ENCODE results near the gene IGFBP5. TPM values are rescaled to one million over a fixed set of nuclear protein-coding genes. Genes with fewer than 3 reads are reported as not detected.

Gene IGFBP5
- total RNA-seq, 1 experiment from 2014 or later: 0.20 TPM

DNA sequence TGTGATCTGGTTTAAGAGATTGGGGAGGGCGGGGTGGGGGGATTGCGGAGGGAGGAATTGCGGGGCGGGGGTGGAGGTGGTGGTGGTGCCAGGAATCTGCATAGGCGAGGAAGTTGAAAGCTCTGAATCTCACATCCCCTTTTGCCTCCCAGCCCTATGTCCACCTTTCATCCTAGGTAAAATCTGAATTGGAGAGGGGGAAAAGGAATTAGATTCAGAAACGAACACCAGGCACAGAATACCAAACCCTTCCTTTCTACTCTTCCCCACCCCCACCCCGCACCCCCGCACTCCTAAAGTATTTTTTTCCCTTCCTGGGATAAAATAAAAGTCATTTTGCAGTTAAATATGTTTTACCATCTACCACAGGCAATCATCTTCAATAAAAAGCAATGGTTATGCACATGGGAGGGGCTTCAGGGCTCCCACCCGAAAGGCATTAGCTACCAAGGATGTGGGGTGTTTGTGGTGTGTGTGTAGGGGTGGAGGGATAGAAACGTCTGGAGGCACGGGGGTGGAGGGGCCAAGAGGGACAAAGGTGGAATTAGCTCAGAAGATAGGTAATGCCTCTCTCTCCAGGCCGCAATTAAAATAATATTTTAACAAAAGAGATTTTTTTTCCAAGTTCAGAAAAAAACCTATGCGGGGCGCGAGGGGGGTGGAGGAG lies 1.8 kb downstream of the IGFBP5 start:
- Histone ChIP-seq H3K4me1 (no peaks in the 10 kb centered on the region), H3K4me3 (ENCODE audit: low read depth, low read length) (no peak overlapping the region), H3K9me3 (no peaks in the 10 kb centered on the region), H3K36me3 (ENCODE audit: control insufficient read depth, insufficient read depth, low read length) (no peaks in the 10 kb centered on the region), H3K27me3 (replicated peaks; ENCODE audit: control insufficient read depth, insufficient read depth, low read length) (no peaks in the 10 kb centered on the region; the same call in 1 of the 2 replicates)
- POLR2A ChIA-PET: no interaction called here
- peak overlapping the region; percentile 79 for H3K4me3 Mint-ChIP-seq (ENCODE audit: unreplicated experiment)
- CTCF ChIA-PET: interaction anchor here (0.5 to 1.3 kb wide), 6 partner anchors 9 to 481 kb away, joined by 3 to 6 read pairs (median 3); no protein-coding TSS in a partner anchor
- no peaks in the 10 kb centered on the region for H3K36me3 Mint-ChIP-seq (ENCODE audit: insufficient read depth, unreplicated experiment)
- intact Hi-C loops (cut with micrococcal nuclease; ENCODE audit: unreplicated experiment): loop anchor here (10.0 kb wide), 1 partner anchor 361 kb away; no protein-coding TSS in a partner anchor
- H3K27me3 Mint-ChIP-seq (ENCODE audit: insufficient read depth, unreplicated experiment): peaks cover 32% of the 10 kb centered on the region
- DNase-seq: no peak
- peaks cover 27% of the 10 kb centered on the region for H3K4me1 Mint-ChIP-seq (ENCODE audit: low read depth, unreplicated experiment)
- no peak for TF ChIP-seq CTCF (IDR thresholded peaks at IDR 0.05; ENCODE audit: insufficient read depth in 1 of 2, low read depth in 1 of 2, low read length in 1 of 2, severe bottlenecking in 1 of 2, unreplicated experiment in 1 of 2)
- H3K27ac Mint-ChIP-seq (ENCODE audit: unreplicated experiment): no peak overlapping the region
- H3K9me3 Mint-ChIP-seq (ENCODE audit: unreplicated experiment): no peaks in the 10 kb centered on the region
- no TSS peak for BruUV-seq (replicated peaks)

DNA sequence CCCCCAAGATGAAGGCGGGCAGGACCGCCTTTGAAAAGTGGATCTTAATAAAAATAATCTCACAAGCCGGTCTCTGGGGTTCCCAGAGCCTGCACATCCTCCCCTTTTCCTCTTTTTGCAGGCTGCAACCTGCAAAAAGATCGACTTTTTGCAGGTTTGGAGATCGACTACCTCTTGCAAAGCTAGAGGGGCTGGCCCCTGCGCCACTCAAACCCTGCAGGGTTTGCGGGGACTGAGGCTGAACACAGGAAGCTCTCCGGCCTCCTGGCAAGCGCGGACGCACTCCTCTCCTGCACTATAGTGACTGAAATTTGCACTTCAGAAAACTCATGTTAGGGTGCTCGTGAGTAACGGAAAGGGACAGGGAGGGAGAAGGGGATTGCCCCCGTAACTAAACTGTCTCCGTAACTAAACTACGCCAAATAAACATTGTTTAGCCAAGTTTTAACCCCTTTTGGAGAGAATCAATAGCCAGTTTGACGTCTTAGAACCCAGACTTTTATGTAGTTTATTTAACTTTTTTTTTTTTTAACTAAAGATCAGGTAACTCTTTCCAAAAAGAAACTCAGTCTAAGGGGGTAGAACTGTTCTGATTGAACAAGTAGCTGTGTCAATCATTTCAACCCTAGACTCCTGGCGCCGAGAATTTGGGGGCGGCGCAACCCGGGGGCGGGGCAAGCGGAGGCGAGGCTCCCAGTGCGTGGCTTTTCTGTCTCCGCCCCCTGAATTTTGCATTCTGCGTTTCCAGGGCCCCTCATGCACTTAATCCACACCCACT lies 2.5 kb downstream of the IGFBP5 start:
- BruUV-seq (replicated peaks): no TSS peak
- TF ChIP-seq CTCF (IDR thresholded peaks at IDR 0.05; ENCODE audit: insufficient read depth in 1 of 2, low read depth in 1 of 2, low read length in 1 of 2, severe bottlenecking in 1 of 2, unreplicated experiment in 1 of 2): no peak
- H3K27me3 ChIP-seq (replicated peaks; ENCODE audit: control insufficient read depth, insufficient read depth, low read length): no peaks in the 10 kb centered on the region; the same call in 1 of the 2 replicates
- Mint-ChIP-seq H3K27ac (ENCODE audit: unreplicated experiment) (no peak overlapping the region), H3K27me3 (ENCODE audit: insufficient read depth, unreplicated experiment) (peaks cover 32% of the 10 kb centered on the region), H3K4me1 (ENCODE audit: low read depth, unreplicated experiment) (peaks cover 27% of the 10 kb centered on the region), H3K9me3 (ENCODE audit: unreplicated experiment) (no peaks in the 10 kb centered on the region), H3K4me3 (ENCODE audit: unreplicated experiment) (peak overlapping the region; percentile 79), H3K36me3 (ENCODE audit: insufficient read depth, unreplicated experiment) (no peaks in the 10 kb centered on the region)
- peak overlapping the region; percentile 16; the same call in 1 of the 2 replicates for H3K4me3 ChIP-seq (ENCODE audit: low read depth, low read length)
- H3K9me3 ChIP-seq: no peaks in the 10 kb centered on the region
- CTCF ChIA-PET: interaction anchor here (0.7 to 1.3 kb wide), 2 partner anchors 9 to 114 kb away, joined by 3 to 6 read pairs; no protein-coding TSS in a partner anchor
- peak in 1 of 2 experiments; percentile 56 for DNase-seq
- H3K4me1 ChIP-seq: no peaks in the 10 kb centered on the region
- POLR2A ChIA-PET: no interaction called here
- no peaks in the 10 kb centered on the region for H3K36me3 ChIP-seq (ENCODE audit: control insufficient read depth, insufficient read depth, low read length)
- intact Hi-C loops (cut with micrococcal nuclease; ENCODE audit: unreplicated experiment): loop anchor here (10.0 kb wide), 1 partner anchor 362 kb away; no protein-coding TSS in a partner anchor
